Psoas muscle (tissue), 8 donors: Measurements from ENCODE around the gene CLSTN2. TPM values are rescaled to one million over a fixed set of nuclear protein-coding genes. Genes with fewer than 3 reads are reported as not detected.

Source experiments
- ATAC-seq, 4 donors: fragments of 200-7000 bp; cut with Tn5 transposase; one replicate each; pipeline ENCODE4 v1.9.1; 2020; ENCODE audit warnings: moderate library complexity in 3 of 4, mild to moderate bottlenecking in 2 of 4
- DNase-seq, 2 donors: peaks; one replicate each; pipeline ENCODE4 v3.0.0-alpha.2; 2020
- H3K27ac ChIP-seq: fragments of 200-600 bp; one replicate; pipeline ENCODE4 v1.8.0; 2022
- H3K27me3 ChIP-seq, 3 donors: fragments of 200-600 bp in 1 of 3; one replicate each; pipeline versions ENCODE4 v1.6.1 to v1.8.0; 2013 to 2022; ENCODE audit warnings: low read length in 2 of 3, mild to moderate bottlenecking in 2 of 3, moderate library complexity in 1 of 3; ENCODE audit not compliant: insufficient read depth in 3 of 3
- H3K36me3 ChIP-seq, 2 donors: fragments of 200-600 bp in 1 of 2; one replicate each; pipeline versions ENCODE4 v1.6.1 to v1.8.0; 2013 to 2022; ENCODE audit warnings: low read depth in 1 of 2, mild to moderate bottlenecking in 1 of 2, moderate library complexity in 1 of 2; ENCODE audit not compliant: insufficient read depth in 1 of 2
- H3K4me1 ChIP-seq: fragments of 200-600 bp; one replicate; pipeline ENCODE4 v1.8.0; 2022
- H3K4me3 ChIP-seq: fragments of 200-600 bp; one replicate; pipeline ENCODE4 v1.8.0; 2022; ENCODE audit warnings: mild to moderate bottlenecking
- H3K9me3 ChIP-seq: fragments of 200-600 bp; one replicate; pipeline ENCODE4 v1.8.0; 2022
- WGBS, 3 donors: extraction: QIAGEN DNeasy Blood & Tissue Kit; methylation state at CpG; one replicate each; pipeline versions ENCODE4 v1.1.6 to v1.1.7; 2013; 5-methylcytosine and 5-hydroxymethylcytosine counted together
- intact Hi-C, 2 donors: fragments of 100-400 bp; cut with DNase I; formaldehyde crosslinking; loops; one replicate each; pipeline versions ENCODE4 v1.11.0 to v1.14.2; 2022
- polyA plus RNA-seq, 3 donors: library from polyadenylated mRNA; stranded (reverse); fragments of 200-250 nt; gene quantifications; one replicate each; pipeline ENCODE4 v1.2.3, GENCODE V29; 2013
- total RNA-seq, 4 donors: library from RNA; stranded (reverse); fragmentation: NEBNext Ultra II Directional in 2 of 4; extraction: Animal tissue kit (Norgen Biotek cat#: 25700) in 2 of 4; gene quantifications; one replicate each; pipeline versions ENCODE4 v1.2.1 to v1.2.4, GENCODE V29; 2021 to 2023
- TF ChIP-seq, protein P1 (sequence below): fragments of 200-600 bp; IDR thresholded peaks from one replicate; pipeline ENCODE4 v1.8.0; 2022; ENCODE audit warnings: antibody characterized with exemption
- donor health status: healthy with polysubstance abuse.
- donor health status: DM: no; HTN: no; CAD: no; lungs with moderate emphysema.
- donor health status: Bipolar disorder and iron deficiency.
- donor health status: healthy.
- donor health status: DM: yes; HTN: yes; CAD: no.
- donor health status: DM: no; HTN: no; CAD: no.
- donor health status: DM: no; HTN: no; CAD: no.
- donor health status: DM: yes; HTN: yes; CAD: no.

CLSTN2 gene
- total and polyA plus RNA-seq, 7 donors = 0.24 to 5.0 (median 1.5) TPM

DNA sequence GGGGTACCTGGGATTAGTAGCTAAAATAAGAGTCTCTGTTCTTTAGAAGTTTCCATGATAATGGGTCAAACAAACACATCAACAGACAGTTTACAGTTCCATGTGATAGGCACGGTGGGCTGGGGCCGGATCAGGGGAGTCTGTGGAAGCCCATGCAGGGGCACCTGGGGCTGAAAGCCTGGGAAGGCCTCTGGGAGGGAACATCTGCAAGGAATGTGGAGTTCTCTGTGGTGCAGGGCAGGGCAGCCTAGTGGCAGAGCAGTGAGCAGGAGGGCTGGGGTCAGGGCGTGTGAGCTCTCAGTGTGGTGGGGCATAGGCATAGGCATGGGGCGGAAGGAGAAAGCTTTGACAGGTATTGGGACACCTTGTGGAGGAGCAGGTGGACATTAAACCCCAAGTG lies 535.2 kb downstream of the CLSTN2 start:
- intact Hi-C loops = no loop called here
- H3K9me3 ChIP-seq = no peaks in the 10 kb centered on the region
- no peak for ATAC-seq
- no peak overlapping the region for H3K27ac ChIP-seq
- no peaks in the 10 kb centered on the region for H3K27me3 ChIP-seq
- H3K4me3 ChIP-seq = no peak overlapping the region
- WGBS, 3 donors = 82 to 91% (median 82%) methylated on average over 4 of the region's 4 CpGs
- no peaks in the 10 kb centered on the region for H3K36me3 ChIP-seq
- TF ChIP-seq, protein P1, sequence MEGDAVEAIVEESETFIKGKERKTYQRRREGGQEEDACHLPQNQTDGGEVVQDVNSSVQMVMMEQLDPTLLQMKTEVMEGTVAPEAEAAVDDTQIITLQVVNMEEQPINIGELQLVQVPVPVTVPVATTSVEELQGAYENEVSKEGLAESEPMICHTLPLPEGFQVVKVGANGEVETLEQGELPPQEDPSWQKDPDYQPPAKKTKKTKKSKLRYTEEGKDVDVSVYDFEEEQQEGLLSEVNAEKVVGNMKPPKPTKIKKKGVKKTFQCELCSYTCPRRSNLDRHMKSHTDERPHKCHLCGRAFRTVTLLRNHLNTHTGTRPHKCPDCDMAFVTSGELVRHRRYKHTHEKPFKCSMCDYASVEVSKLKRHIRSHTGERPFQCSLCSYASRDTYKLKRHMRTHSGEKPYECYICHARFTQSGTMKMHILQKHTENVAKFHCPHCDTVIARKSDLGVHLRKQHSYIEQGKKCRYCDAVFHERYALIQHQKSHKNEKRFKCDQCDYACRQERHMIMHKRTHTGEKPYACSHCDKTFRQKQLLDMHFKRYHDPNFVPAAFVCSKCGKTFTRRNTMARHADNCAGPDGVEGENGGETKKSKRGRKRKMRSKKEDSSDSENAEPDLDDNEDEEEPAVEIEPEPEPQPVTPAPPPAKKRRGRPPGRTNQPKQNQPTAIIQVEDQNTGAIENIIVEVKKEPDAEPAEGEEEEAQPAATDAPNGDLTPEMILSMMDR = no peak
- no peaks in the 10 kb centered on the region for H3K4me1 ChIP-seq
- DNase-seq = no peak

DNA sequence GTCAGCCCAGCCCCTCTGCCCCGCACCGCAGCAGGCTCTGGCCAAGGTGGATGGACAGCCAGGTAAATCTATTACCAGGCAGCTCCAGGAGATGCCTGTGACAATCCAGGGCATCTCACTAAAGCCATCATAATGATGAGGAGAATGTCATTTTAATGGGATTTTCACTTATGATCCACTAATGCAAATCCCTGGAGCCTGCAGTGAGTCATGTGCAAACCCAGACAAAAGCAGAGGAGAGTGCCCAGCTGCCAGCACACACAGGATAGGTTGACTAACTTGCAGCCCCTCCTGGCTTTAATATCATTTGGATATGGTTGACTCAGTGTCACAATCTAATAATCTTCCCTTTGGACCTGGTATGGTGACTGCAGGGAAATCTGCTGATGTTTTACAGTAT lies 536.0 kb downstream of the CLSTN2 start:
- ATAC-seq = no peak
- intact Hi-C loops = no loop called here
- Histone ChIP-seq H3K27ac (no peak overlapping the region), H3K27me3 (no peaks in the 10 kb centered on the region), H3K4me1 (no peaks in the 10 kb centered on the region), H3K36me3 (no peaks in the 10 kb centered on the region), H3K4me3 (no peak overlapping the region), H3K9me3 (no peaks in the 10 kb centered on the region)
- no peak for DNase-seq
- 93 to 97% (median 97%) methylated on average over 2 of the region's 2 CpGs for WGBS, 3 donors
- TF ChIP-seq, protein P1 = no peak

DNA sequence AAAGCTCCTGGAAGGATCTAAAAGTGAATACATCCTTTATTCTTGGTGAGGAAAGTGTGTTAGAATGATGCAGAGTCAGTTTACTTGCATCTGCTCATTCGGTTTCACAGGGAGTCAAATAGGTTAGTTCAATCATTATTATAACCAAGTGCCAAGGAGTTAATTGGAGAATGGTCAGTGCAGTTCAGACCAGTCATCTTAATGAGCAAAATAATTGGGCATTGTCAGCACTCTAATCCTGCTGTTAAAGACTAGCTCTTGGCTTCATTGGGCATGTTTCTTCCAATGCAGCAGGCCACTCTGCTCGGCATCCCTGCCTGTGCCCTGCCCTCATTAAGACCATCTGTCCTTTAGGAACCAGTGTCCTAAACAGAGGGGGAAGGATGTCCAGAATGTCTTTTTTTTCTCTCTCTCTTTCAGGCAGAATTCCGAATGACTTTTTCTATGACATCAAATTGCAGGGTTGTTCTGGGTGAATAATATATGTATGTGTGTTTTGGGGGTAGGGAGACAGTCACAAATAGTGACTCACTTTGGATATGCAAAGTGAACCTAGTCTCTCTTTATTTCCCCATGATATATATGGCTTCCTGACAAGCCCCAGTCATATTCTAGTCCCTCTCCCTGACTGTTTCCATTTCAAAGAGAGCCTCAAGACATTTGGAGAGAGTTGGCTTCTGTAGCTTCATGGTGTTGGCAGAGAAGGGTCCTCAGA lies 537.5 kb downstream of the CLSTN2 start:
- H3K36me3 ChIP-seq = no peaks in the 10 kb centered on the region
- H3K4me3 ChIP-seq = no peak overlapping the region
- TF ChIP-seq, protein P1 = no peak
- WGBS, 3 donors = 75 to 85% (median 77%) methylated on average over 3 of the region's 3 CpGs
- H3K9me3 ChIP-seq = no peaks in the 10 kb centered on the region
- ATAC-seq = no peak
- no peak for DNase-seq
- intact Hi-C loops = no loop called here
- H3K27ac ChIP-seq = no peak overlapping the region
- H3K4me1 ChIP-seq = no peaks in the 10 kb centered on the region
- no peaks in the 10 kb centered on the region for H3K27me3 ChIP-seq

DNA sequence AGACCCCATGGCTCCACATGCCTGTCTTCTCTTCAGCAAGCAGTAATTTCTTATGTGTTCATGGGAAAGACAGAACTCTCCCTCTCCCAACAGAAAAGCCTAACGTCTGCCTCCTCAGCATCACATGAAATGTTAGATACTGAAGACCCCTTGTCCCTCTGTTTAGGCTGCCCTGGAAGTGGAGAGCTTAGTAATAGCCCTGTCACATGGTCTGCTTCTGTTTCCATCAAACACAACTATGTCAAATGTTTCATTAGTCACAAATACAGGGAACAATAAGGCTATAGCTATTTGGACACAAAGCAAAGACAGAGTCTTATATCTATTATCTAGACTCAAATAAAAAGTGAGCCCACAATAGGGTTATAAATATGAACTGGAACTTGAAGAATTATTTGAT lies 552.6 kb downstream of the CLSTN2 start:
- WGBS, 3 donors = 55 to 69% (median 62%) methylated on average over 1 of the region's 1 CpG

More for the DNA sequence above, 552.6 kb downstream of the CLSTN2 start:
- no peak overlapping the region for H3K27ac ChIP-seq
- intact Hi-C loops = no loop called here
- H3K9me3 ChIP-seq = no peaks in the 10 kb centered on the region
- H3K36me3 ChIP-seq = no peaks in the 10 kb centered on the region
- no peak overlapping the region for H3K4me3 ChIP-seq
- DNase-seq (no peak), ATAC-seq (no peak)
- TF ChIP-seq, protein P1 = no peak
- no peaks in the 10 kb centered on the region for H3K27me3 ChIP-seq
- H3K4me1 ChIP-seq = no peaks in the 10 kb centered on the region
